Right lobe of liver (tissue), 6 donors: ENCODE measurements around the gene CALML4. TPM values are rescaled to one million over a fixed set of nuclear protein-coding genes. Genes with fewer than 3 reads are reported as not detected.

ENCODE experiments used
- ATAC-seq, 4 donors: fragments of 200-7000 bp; cut with Tn5 transposase; one replicate each; pipeline ENCODE4 v1.9.1; 2020; ENCODE audit warnings: mild to moderate bottlenecking in 4 of 4, moderate library complexity in 4 of 4
- DNase-seq, 3 donors: peaks; one replicate each; pipeline ENCODE4 v3.0.0-alpha.2; 2020
- H3K27ac ChIP-seq, 3 donors: fragments of 200-600 bp; one replicate each; pipeline ENCODE4 v1.8.0; 2022
- H3K27me3 ChIP-seq, 2 donors: fragments of 200-600 bp; one replicate each; pipeline ENCODE4 v1.8.0; 2022
- H3K36me3 ChIP-seq, 4 donors: fragments of 200-600 bp; sonication (generic) in 1 of 4; one replicate each; pipeline versions ENCODE4 v1.5.1 to v1.8.0; 2017 to 2022; ENCODE audit warnings: control low read depth in 1 of 4
- H3K4me1 ChIP-seq, 4 donors: fragments of 200-600 bp; sonication (generic) in 1 of 4; one replicate each; pipeline versions ENCODE4 v1.5.1 to v1.8.0; 2017 to 2022; ENCODE audit warnings: control low read depth in 1 of 4
- H3K4me3 ChIP-seq, 3 donors: fragments of 200-600 bp; one replicate each; pipeline ENCODE4 v1.8.0; 2022
- H3K9me3 ChIP-seq, 4 donors: fragments of 200-600 bp; sonication (generic) in 1 of 4; one replicate each; pipeline versions ENCODE4 v1.5.1 to v1.8.0; 2017 to 2022; ENCODE audit warnings: control low read depth in 1 of 4
- POLR2A ChIP-seq: fragments of 450-650 bp; IDR thresholded peaks from one replicate; pipeline ENCODE4 v1.6.1; 2017; ENCODE audit warnings: antibody characterized with exemption, mild to moderate bottlenecking
- WGBS: methylation state at CpG from one replicate; pipeline ENCODE4 v1.1.6; 2018; ENCODE audit warnings: low coverage, low lambda C conversion rate; ENCODE audit not compliant: insufficient coverage; ENCODE audit errors: missing lambda C conversion rate; 5-methylcytosine and 5-hydroxymethylcytosine counted together
- intact Hi-C, 2 donors: fragments of 100-400 bp; cut with DNase I; formaldehyde crosslinking; loops; one replicate each; pipeline versions ENCODE4 v1.11.2 to v1.14.1; 2022
- total RNA-seq, 6 experiments: library from RNA; depleted of rRNA in 2 of 6; stranded (reverse); fragments of >200 nt in 2 of 6; fragmentation: NEBNext Ultra II Directional in 3 of 6; extraction: Animal tissue kit (Norgen Biotek cat#: 25700) in 3 of 6; gene quantifications; one replicate each; pipeline versions ENCODE4 v1.1.0 to v1.2.4, GENCODE V29; 2016 to 2023
- TF ChIP-seq, protein P1 (sequence below), 4 donors: fragments of 200-600 bp in 3 of 4; fragments of 450-650 bp in 1 of 4; IDR thresholded peaks; one replicate each; pipeline versions ENCODE4 v1.5.1 to v1.8.0; 2016 to 2022; ENCODE audit warnings: antibody characterized with exemption in 4 of 4, mild to moderate bottlenecking in 2 of 4
- donor health status: DM: no; HTN: yes; CAD: no.
- donor health status: DM: no; HTN: no; CAD: no.
- donor health status: DM: no; HTN: no; CAD: no.
- donor health status: DM: no; HTN: yes; CAD: no.
- donor health status: DM: no; HTN: yes; CAD: no.

CALML4 gene
- total RNA-seq, 6 experiments from 2014 or later = 3.3 to 9.8 (median 6.1) TPM

DNA sequence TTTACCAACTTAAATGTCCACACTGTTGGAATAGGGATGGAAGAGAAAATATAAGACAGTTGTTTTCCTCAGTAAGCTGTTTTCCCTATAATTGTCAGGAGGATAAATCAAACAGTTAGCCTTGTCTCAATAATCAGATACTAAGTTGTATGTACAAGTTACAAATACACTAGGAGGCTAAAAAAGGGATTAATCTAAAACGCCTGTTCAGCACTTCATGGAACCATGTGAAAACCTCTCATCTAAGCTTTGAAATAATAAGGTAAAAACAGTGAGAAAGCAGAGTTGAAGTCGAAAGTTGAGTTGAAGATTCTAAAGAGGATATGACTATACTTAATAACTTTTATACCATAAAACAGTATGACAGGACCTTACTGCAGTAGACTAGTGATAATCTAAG, 62.0 kb downstream of the CALML4 start:
- no peak overlapping the region for H3K27ac ChIP-seq
- no peaks in the 10 kb centered on the region for H3K4me1 ChIP-seq
- WGBS = 97% methylated on average over 2 of the region's 2 CpGs

More for the DNA sequence above, 62.0 kb downstream of the CALML4 start:
- no peak overlapping the region for H3K4me3 ChIP-seq
- H3K36me3 ChIP-seq = peaks cover 0 to 3% (median 1%) of the 10 kb centered on the region in 4 donors
- intact Hi-C loops = no loop called here
- TF ChIP-seq, protein P1, sequence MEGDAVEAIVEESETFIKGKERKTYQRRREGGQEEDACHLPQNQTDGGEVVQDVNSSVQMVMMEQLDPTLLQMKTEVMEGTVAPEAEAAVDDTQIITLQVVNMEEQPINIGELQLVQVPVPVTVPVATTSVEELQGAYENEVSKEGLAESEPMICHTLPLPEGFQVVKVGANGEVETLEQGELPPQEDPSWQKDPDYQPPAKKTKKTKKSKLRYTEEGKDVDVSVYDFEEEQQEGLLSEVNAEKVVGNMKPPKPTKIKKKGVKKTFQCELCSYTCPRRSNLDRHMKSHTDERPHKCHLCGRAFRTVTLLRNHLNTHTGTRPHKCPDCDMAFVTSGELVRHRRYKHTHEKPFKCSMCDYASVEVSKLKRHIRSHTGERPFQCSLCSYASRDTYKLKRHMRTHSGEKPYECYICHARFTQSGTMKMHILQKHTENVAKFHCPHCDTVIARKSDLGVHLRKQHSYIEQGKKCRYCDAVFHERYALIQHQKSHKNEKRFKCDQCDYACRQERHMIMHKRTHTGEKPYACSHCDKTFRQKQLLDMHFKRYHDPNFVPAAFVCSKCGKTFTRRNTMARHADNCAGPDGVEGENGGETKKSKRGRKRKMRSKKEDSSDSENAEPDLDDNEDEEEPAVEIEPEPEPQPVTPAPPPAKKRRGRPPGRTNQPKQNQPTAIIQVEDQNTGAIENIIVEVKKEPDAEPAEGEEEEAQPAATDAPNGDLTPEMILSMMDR (IDR thresholded peaks at IDR 0.05) = no peak
- no peak for TF ChIP-seq POLR2A
- no peaks in the 10 kb centered on the region for H3K27me3 ChIP-seq
- DNase-seq (no peak), ATAC-seq (no peak)
- H3K9me3 ChIP-seq = no peaks in the 10 kb centered on the region

Other genes with a start within 250 kb of the CALML4 start
- 10 to 100 TPM in 5 of 6 experiments, 1 to 10 TPM in 1; 8.1 to 17.3 (median 13.1) TPM for gene PIAS1, start 151.0 kb downstream of the CALML4 start, total RNA-seq
- 10 to 100 TPM; 10.7 to 24.3 (median 15.2) TPM for gene CLN6, start 24.4 kb upstream of the CALML4 start, total RNA-seq
- gene FEM1B, start 72.4 kb upstream of the CALML4 start, total RNA-seq = 10 to 100 TPM; 17.7 to 28.3 (median 23.1) TPM
- gene ITGA11, start 226.8 kb upstream of the CALML4 start, total RNA-seq = 1 to 10 TPM in 1 of 6 experiments, under 1 TPM in 5; 0.51 to 1.4 (median 0.73) TPM